Neural crest cell (in vitro differentiated cells): ENCODE results near the gene DIPK1A. TPM values are rescaled to one million over a fixed set of nuclear protein-coding genes. Genes with fewer than 3 reads are reported as not detected.

Experiments used
- DNase-seq: peaks from one replicate; pipeline ENCODE4 v3.0.0; 2021; ENCODE audit warnings: low read depth, mixed read lengths, low spot score
- H3K27ac Mint-ChIP-seq: one replicate; pipeline ENCODE4 v1.8.0; 2021; ENCODE audit warnings: mild to moderate bottlenecking, mixed read lengths; ENCODE audit not compliant: unreplicated experiment
- H3K27me3 Mint-ChIP-seq: 2 replicates; pipeline ENCODE4 v1.8.0; 2021; ENCODE audit warnings: low read depth, mild to moderate bottlenecking, mixed read lengths
- H3K36me3 Mint-ChIP-seq: 2 replicates; pipeline ENCODE4 v1.8.0; 2021; ENCODE audit warnings: low read depth, mild to moderate bottlenecking, mixed read lengths
- H3K4me1 Mint-ChIP-seq: 2 replicates; pipeline ENCODE4 v1.8.0; 2021; ENCODE audit warnings: mixed read lengths
- H3K4me3 Mint-ChIP-seq: one replicate; pipeline ENCODE4 v1.8.0; 2021; ENCODE audit warnings: mild to moderate bottlenecking, mixed read lengths
- H3K9me3 Mint-ChIP-seq: 2 replicates; pipeline ENCODE4 v1.8.0; 2021; ENCODE audit warnings: mixed read lengths
- CTCF ChIP-seq: fragments of 200-600 bp; sonication (generic); conservative IDR thresholded peaks from 2 replicates; pipeline ENCODE4 v1.5.0; 2021; ENCODE audit warnings: antibody characterized with exemption, mild to moderate bottlenecking
- total RNA-seq: library from RNA; stranded (reverse); gene quantifications from 2 replicates; pipeline ENCODE4 v1.2.1, GENCODE V29; 2021

The DIPK1A gene
- total RNA-seq, 1 donor from 2014 or later = 2.3 TPM

- no peaks in the 10 kb centered on the region for H3K27me3 Mint-ChIP-seq
- TF ChIP-seq CTCF = no peak
- H3K4me3 Mint-ChIP-seq = no peak overlapping the region
- H3K9me3 Mint-ChIP-seq = no peaks in the 10 kb centered on the region
- no peaks in the 10 kb centered on the region for H3K4me1 Mint-ChIP-seq
- no peak overlapping the region for H3K27ac Mint-ChIP-seq
- no peaks in the 10 kb centered on the region for H3K36me3 Mint-ChIP-seq
- DNase-seq = no peak
Measured at GRCh38 chr1:92937731-92938130, 23.5 kb downstream of the DIPK1A start.

GRCh38 chr1:92936865-92937264 is 24.4 kb downstream of the DIPK1A start:
- Mint-ChIP-seq H3K4me1 (no peaks in the 10 kb centered on the region), H3K27me3 (no peaks in the 10 kb centered on the region), H3K36me3 (no peaks in the 10 kb centered on the region), H3K4me3 (no peak overlapping the region), H3K27ac (no peak overlapping the region), H3K9me3 (no peaks in the 10 kb centered on the region)
- DNase-seq = no peak
- no peak for TF ChIP-seq CTCF

- Mint-ChIP-seq H3K36me3 (no peaks in the 10 kb centered on the region), H3K9me3 (no peaks in the 10 kb centered on the region), H3K4me3 (no peak overlapping the region), H3K27me3 (no peaks in the 10 kb centered on the region), H3K4me1 (no peaks in the 10 kb centered on the region), H3K27ac (no peak overlapping the region)
- DNase-seq = no peak
- TF ChIP-seq CTCF = no peak
Measured at GRCh38 chr1:92934395-92935378, 26.6 kb downstream of the DIPK1A start.

- no peak overlapping the region for H3K4me3 Mint-ChIP-seq
- no peaks in the 10 kb centered on the region for H3K9me3 Mint-ChIP-seq
- H3K27me3 Mint-ChIP-seq = no peaks in the 10 kb centered on the region
- no peak for TF ChIP-seq CTCF
- DNase-seq = no peak
- no peaks in the 10 kb centered on the region for H3K4me1 Mint-ChIP-seq
- no peaks in the 10 kb centered on the region for H3K36me3 Mint-ChIP-seq
- no peak overlapping the region for H3K27ac Mint-ChIP-seq
Measured at GRCh38 chr1:92933459-92933858, 27.8 kb downstream of the DIPK1A start.

GRCh38 chr1:92931691-92932090 is 29.6 kb downstream of the DIPK1A start:
- Mint-ChIP-seq H3K27me3 (no peaks in the 10 kb centered on the region), H3K4me3 (no peak overlapping the region), H3K9me3 (no peaks in the 10 kb centered on the region), H3K4me1 (no peaks in the 10 kb centered on the region), H3K27ac (no peak overlapping the region), H3K36me3 (no peaks in the 10 kb centered on the region)
- no peak for TF ChIP-seq CTCF
- DNase-seq = no peak
